H9 (cell line): ENCODE results near the gene MIEF1. TPM values are rescaled to one million over a fixed set of nuclear protein-coding genes. Genes with fewer than 3 reads are reported as not detected.

Experiments used
- DNase-seq: peaks from one replicate; pipeline ENCODE4 v3.0.0-alpha.2; 2017
- H2AFZ ChIP-seq: one replicate; pipeline ENCODE4 v1.6.1; 2013; ENCODE audit warnings: mild to moderate bottlenecking, low read length, control low read depth, moderate library complexity
- H2AK5ac ChIP-seq: 2 replicates; pipeline ENCODE4 v1.6.1; 2013; ENCODE audit warnings: low read length, control low read depth, mixed read lengths; ENCODE audit not compliant: insufficient read length
- H2BK120ac ChIP-seq: one replicate; pipeline ENCODE4 v1.6.1; 2013; ENCODE audit warnings: low read depth, mild to moderate bottlenecking, low read length, control low read depth, inconsistent platforms; ENCODE audit not compliant: poor library complexity, severe bottlenecking
- H2BK12ac ChIP-seq: 2 replicates; pipeline ENCODE4 v1.6.1; 2013; ENCODE audit warnings: low read length, control low read depth, mixed read lengths, low read depth; ENCODE audit not compliant: insufficient read length
- H2BK15ac ChIP-seq: 2 replicates; pipeline ENCODE4 v1.6.1; 2013; ENCODE audit warnings: low read depth, low read length, control low read depth
- H2BK20ac ChIP-seq: one replicate; pipeline ENCODE4 v1.6.1; 2013; ENCODE audit warnings: low read depth, mild to moderate bottlenecking, low read length, control low read depth, inconsistent platforms; ENCODE audit not compliant: poor library complexity, severe bottlenecking
- H2BK5ac ChIP-seq: 2 replicates; pipeline ENCODE4 v1.6.1; 2013; ENCODE audit warnings: low read length, control low read depth, mixed read lengths; ENCODE audit not compliant: insufficient read length
- H3K14ac ChIP-seq: 2 replicates; pipeline ENCODE4 v1.6.1; 2013; ENCODE audit warnings: low read length, control low read depth; ENCODE audit not compliant: insufficient read depth
- H3K18ac ChIP-seq: 2 replicates; pipeline ENCODE4 v1.6.1; 2013; ENCODE audit warnings: low read depth, mild to moderate bottlenecking, mixed read lengths, low read length, control low read depth; ENCODE audit not compliant: insufficient read length
- H3K23ac ChIP-seq: 2 replicates; pipeline ENCODE4 v1.6.1; 2013; ENCODE audit warnings: low read length, control low read depth, mixed read lengths, low read depth; ENCODE audit not compliant: insufficient read length
- H3K23me2 ChIP-seq: 2 replicates; pipeline ENCODE4 v1.6.1; 2013; ENCODE audit warnings: low read depth, mild to moderate bottlenecking, mixed read lengths, low read length, control low read depth; ENCODE audit not compliant: insufficient read length, poor library complexity, severe bottlenecking
- H3K27ac ChIP-seq: 2 replicates; pipeline ENCODE4 v1.5.1; 2013; ENCODE audit warnings: low read length, control low read depth, mixed read lengths, low read depth; ENCODE audit not compliant: insufficient read length
- H3K27me3 ChIP-seq: 2 replicates; pipeline ENCODE4 v1.6.1; 2013; ENCODE audit warnings: low read length, control low read depth, inconsistent platforms; ENCODE audit not compliant: insufficient read depth
- H3K4ac ChIP-seq: 2 replicates; pipeline ENCODE4 v1.6.1; 2013; ENCODE audit warnings: low read depth, mild to moderate bottlenecking, control low read depth, inconsistent platforms, low read length, moderate library complexity
- H3K4me1 ChIP-seq: 2 replicates; pipeline ENCODE4 v1.6.1; 2013; ENCODE audit warnings: low read length, control low read depth, inconsistent platforms; ENCODE audit not compliant: insufficient read depth
- H3K4me2 ChIP-seq: 2 replicates; pipeline ENCODE4 v1.6.1; 2013; ENCODE audit warnings: low read length, control low read depth, mixed read lengths; ENCODE audit not compliant: insufficient read length, insufficient read depth
- H3K56ac ChIP-seq: 2 replicates; pipeline ENCODE4 v1.6.1; 2013; ENCODE audit warnings: low read depth, mild to moderate bottlenecking, mixed read lengths, low read length, control low read depth; ENCODE audit not compliant: insufficient read length
- H3K79me1 ChIP-seq: 2 replicates; pipeline ENCODE4 v1.6.1; 2013; ENCODE audit warnings: low read depth, mild to moderate bottlenecking, moderate library complexity, low read length, control low read depth, inconsistent platforms; ENCODE audit not compliant: insufficient read depth, poor library complexity, severe bottlenecking
- H3K79me2 ChIP-seq: 2 replicates; pipeline ENCODE4 v1.6.1; 2013; ENCODE audit warnings: low read length, control low read depth, inconsistent platforms; ENCODE audit not compliant: insufficient read depth
- H3K9ac ChIP-seq: 2 replicates; pipeline ENCODE4 v1.6.1; 2013; ENCODE audit warnings: low read length, control low read depth, mixed read lengths; ENCODE audit not compliant: insufficient read length; ENCODE audit errors: extremely low read depth
- H3K9me3 ChIP-seq: one replicate; pipeline ENCODE4 v1.6.1; 2013; ENCODE audit warnings: low read depth, low read length, inconsistent platforms; ENCODE audit not compliant: control insufficient read depth
- H3T11ph ChIP-seq: one replicate; pipeline ENCODE4 v1.6.1; 2013; ENCODE audit warnings: mild to moderate bottlenecking, low read length, control low read depth, inconsistent platforms
- H4K20me1 ChIP-seq: one replicate; pipeline ENCODE4 v1.6.1; 2013; ENCODE audit not compliant: control insufficient read depth, insufficient read length, insufficient read depth
- H4K5ac ChIP-seq: 2 replicates; pipeline ENCODE4 v1.6.1; 2013; ENCODE audit warnings: low read depth, mild to moderate bottlenecking, mixed read lengths, low read length, control low read depth; ENCODE audit not compliant: insufficient read length
- H4K8ac ChIP-seq: replicated peaks from 2 replicates; pipeline ENCODE4 v1.6.1; 2013; ENCODE audit warnings: low read length, control low read depth, mixed read lengths, low read depth; ENCODE audit not compliant: insufficient read length
- H4K91ac ChIP-seq: 2 replicates; pipeline ENCODE4 v1.6.1; 2013; ENCODE audit warnings: low read depth, mild to moderate bottlenecking, moderate library complexity, mixed read lengths, low read length, control low read depth; ENCODE audit not compliant: insufficient read length
- H3K27ac Mint-ChIP-seq, 3 experiments: 2 replicates in 2 of 3; 3 replicates in 1 of 3; pipeline ENCODE4 v1.8.0; 2020 to 2021; ENCODE audit warnings: mixed read lengths in 3 of 3, mild to moderate bottlenecking in 1 of 3, moderate library complexity in 1 of 3
- H3K27me3 Mint-ChIP-seq: 2 replicates; pipeline ENCODE4 v1.8.0; 2021; ENCODE audit warnings: low read depth, mild to moderate bottlenecking, moderate library complexity, mixed read lengths
- H3K36me3 Mint-ChIP-seq, 3 experiments: 2 replicates in 2 of 3; 3 replicates in 1 of 3; pipeline ENCODE4 v1.8.0; 2020 to 2021; ENCODE audit warnings: low read depth in 3 of 3, mixed read lengths in 3 of 3; ENCODE audit not compliant: insufficient read depth in 1 of 3
- H3K4me1 Mint-ChIP-seq, 2 experiments: 2 replicates each; pipeline ENCODE4 v1.8.0; 2020; ENCODE audit warnings: mixed read lengths in 2 of 2
- H3K4me3 Mint-ChIP-seq, 2 experiments: 2 replicates in 1 of 2; 3 replicates in 1 of 2; pipeline ENCODE4 v1.8.0; 2020 to 2021; ENCODE audit warnings: mild to moderate bottlenecking in 2 of 2, mixed read lengths in 2 of 2, moderate library complexity in 1 of 2
- H3K9me3 Mint-ChIP-seq, 2 experiments: 2 replicates in 1 of 2; 3 replicates in 1 of 2; pipeline ENCODE4 v1.8.0; 2020; ENCODE audit warnings: mild to moderate bottlenecking in 2 of 2, mixed read lengths in 2 of 2, moderate library complexity in 1 of 2
- WGBS: extraction: QIAGEN DNeasy Blood & Tissue Kit; methylation state at CpG from one replicate; pipeline ENCODE4 v1.1.7; 2013; ENCODE audit warnings: missing lambda C conversion rate, low lambda C conversion rate, mixed read lengths; ENCODE audit not compliant: insufficient read length; ENCODE audit errors: extremely low coverage; 5-methylcytosine and 5-hydroxymethylcytosine counted together
- total RNA-seq: library from RNA; stranded (reverse); gene quantifications from 2 replicates; pipeline ENCODE4 v1.2.1, GENCODE V29; 2021
- TF ChIP-seq, protein P1 (sequence below): fragments of 200-600 bp; sonication (generic); conservative IDR thresholded peaks from 3 replicates; pipeline ENCODE4 v1.8.0; 2021; ENCODE audit warnings: antibody characterized with exemption, mild to moderate bottlenecking

The MIEF1 gene
- total RNA-seq, 1 experiment from 2014 or later: 32.6 TPM

- Histone ChIP-seq H3K79me2 (peaks cover 2% of the 10 kb centered on the region; the same call in 1 of the 2 replicates), H3K4me2 (no peak overlapping the region), H4K20me1 (no peaks in the 10 kb centered on the region), H3K23me2 (peaks cover 6% of the 10 kb centered on the region), H3K56ac (no peak overlapping the region), H2AK5ac (no peak overlapping the region), H2BK120ac (no peak overlapping the region), H2AFZ (no peak overlapping the region), H4K91ac (no peak overlapping the region), H2BK5ac (no peak overlapping the region), H3K4ac (no peak overlapping the region), H3K9me3 (no peaks in the 10 kb centered on the region), H3K9ac (no peak overlapping the region), H3K27me3 (no peaks in the 10 kb centered on the region), H3K14ac (no peak overlapping the region), H3K23ac (no peak overlapping the region), H3K18ac (no peak overlapping the region), H2BK12ac (no peak overlapping the region), H3K4me1 (peaks cover 3% of the 10 kb centered on the region; the same call in 1 of the 2 replicates), H3T11ph (no peak overlapping the region), H3K27ac (no peak overlapping the region), H4K5ac (no peak overlapping the region), H2BK20ac (no peak overlapping the region), H3K79me1 (no peaks in the 10 kb centered on the region), H4K8ac (no peak overlapping the region), H2BK15ac (no peak overlapping the region)
- H3K4me1 Mint-ChIP-seq: peaks cover 43 to 55% of the 10 kb centered on the region in 2 experiments
- H3K4me3 Mint-ChIP-seq: peak overlapping the region in 1 of 2 experiments; percentile 48; a peak in 2 of 5 replicates
- DNase-seq: no peak
- peaks cover 8 to 42% (median 36%) of the 10 kb centered on the region in 3 experiments for H3K36me3 Mint-ChIP-seq
- H3K9me3 Mint-ChIP-seq: no peaks in the 10 kb centered on the region; a peak in 2 of 5 replicates
- no peaks in the 10 kb centered on the region for H3K27me3 Mint-ChIP-seq
- WGBS: no CpG with 5 or more reads among the region's 6 CpGs
- H3K27ac Mint-ChIP-seq: peak overlapping the region in 1 of 3 experiments; percentile 9; a peak in 2 of 7 replicates
- TF ChIP-seq, protein P1, sequence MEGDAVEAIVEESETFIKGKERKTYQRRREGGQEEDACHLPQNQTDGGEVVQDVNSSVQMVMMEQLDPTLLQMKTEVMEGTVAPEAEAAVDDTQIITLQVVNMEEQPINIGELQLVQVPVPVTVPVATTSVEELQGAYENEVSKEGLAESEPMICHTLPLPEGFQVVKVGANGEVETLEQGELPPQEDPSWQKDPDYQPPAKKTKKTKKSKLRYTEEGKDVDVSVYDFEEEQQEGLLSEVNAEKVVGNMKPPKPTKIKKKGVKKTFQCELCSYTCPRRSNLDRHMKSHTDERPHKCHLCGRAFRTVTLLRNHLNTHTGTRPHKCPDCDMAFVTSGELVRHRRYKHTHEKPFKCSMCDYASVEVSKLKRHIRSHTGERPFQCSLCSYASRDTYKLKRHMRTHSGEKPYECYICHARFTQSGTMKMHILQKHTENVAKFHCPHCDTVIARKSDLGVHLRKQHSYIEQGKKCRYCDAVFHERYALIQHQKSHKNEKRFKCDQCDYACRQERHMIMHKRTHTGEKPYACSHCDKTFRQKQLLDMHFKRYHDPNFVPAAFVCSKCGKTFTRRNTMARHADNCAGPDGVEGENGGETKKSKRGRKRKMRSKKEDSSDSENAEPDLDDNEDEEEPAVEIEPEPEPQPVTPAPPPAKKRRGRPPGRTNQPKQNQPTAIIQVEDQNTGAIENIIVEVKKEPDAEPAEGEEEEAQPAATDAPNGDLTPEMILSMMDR: no peak
Measured at GRCh38 chr22:39530116-39530515, 28.0 kb downstream of the MIEF1 start.
